SK-N-MC (cell line): ENCODE measurements around the gene RTN1.

Experiments
- DNase-seq: peaks from one replicate; pipeline ENCODE4 v3.0.0-alpha.2; 2011; ENCODE audit warnings: low read depth, low spot score
- H3K27ac ChIP-seq: fragments of 200-600 bp; sonication (generic); 2 replicates; pipeline ENCODE4 v1.5.1; 2016; ENCODE audit warnings: mixed run types
- H3K36me3 ChIP-seq: fragments of 200-600 bp; sonication (generic); 2 replicates; pipeline ENCODE4 v1.6.1; 2017; ENCODE audit warnings: antibody characterized with exemption, low read length, mixed read lengths; ENCODE audit not compliant: insufficient read depth
- H3K4me3 ChIP-seq: fragments of 200-600 bp; sonication (generic); 2 replicates; pipeline ENCODE4 v1.5.1; 2016
- H3K9ac ChIP-seq: fragments of 200-600 bp; sonication (generic); 2 replicates; pipeline ENCODE4 v1.8.0; 2017; ENCODE audit warnings: mixed run types, mixed read lengths; ENCODE audit not compliant: insufficient read length
- H3K9me3 ChIP-seq: fragments of 200-600 bp; sonication (generic); 2 replicates; pipeline ENCODE4 v1.6.1; 2017; ENCODE audit warnings: low read depth, mild to moderate bottlenecking, antibody characterized with exemption, low read length, moderate library complexity, mixed read lengths
- EZH2 ChIP-seq: fragments of 200-600 bp; sonication (generic); IDR thresholded peaks from one replicate; pipeline ENCODE4 v1.6.1; 2017; ENCODE audit warnings: antibody characterized with exemption
- FOXP2 ChIP-seq: optimal IDR thresholded peaks from 2 replicates; pipeline ENCODE3; 2011; ENCODE audit warnings: mild to moderate bottlenecking, moderate library complexity; ENCODE audit not compliant: insufficient read depth; ENCODE audit errors: extremely low read length, control extremely low read depth
- POLR2AphosphoS5 ChIP-seq: IDR thresholded peaks from 2 replicates; pipeline ENCODE4 v1.6.1; 2012; ENCODE audit warnings: mild to moderate bottlenecking, low read depth, low read length, borderline replicate concordance

The RTN1 gene

DNA sequence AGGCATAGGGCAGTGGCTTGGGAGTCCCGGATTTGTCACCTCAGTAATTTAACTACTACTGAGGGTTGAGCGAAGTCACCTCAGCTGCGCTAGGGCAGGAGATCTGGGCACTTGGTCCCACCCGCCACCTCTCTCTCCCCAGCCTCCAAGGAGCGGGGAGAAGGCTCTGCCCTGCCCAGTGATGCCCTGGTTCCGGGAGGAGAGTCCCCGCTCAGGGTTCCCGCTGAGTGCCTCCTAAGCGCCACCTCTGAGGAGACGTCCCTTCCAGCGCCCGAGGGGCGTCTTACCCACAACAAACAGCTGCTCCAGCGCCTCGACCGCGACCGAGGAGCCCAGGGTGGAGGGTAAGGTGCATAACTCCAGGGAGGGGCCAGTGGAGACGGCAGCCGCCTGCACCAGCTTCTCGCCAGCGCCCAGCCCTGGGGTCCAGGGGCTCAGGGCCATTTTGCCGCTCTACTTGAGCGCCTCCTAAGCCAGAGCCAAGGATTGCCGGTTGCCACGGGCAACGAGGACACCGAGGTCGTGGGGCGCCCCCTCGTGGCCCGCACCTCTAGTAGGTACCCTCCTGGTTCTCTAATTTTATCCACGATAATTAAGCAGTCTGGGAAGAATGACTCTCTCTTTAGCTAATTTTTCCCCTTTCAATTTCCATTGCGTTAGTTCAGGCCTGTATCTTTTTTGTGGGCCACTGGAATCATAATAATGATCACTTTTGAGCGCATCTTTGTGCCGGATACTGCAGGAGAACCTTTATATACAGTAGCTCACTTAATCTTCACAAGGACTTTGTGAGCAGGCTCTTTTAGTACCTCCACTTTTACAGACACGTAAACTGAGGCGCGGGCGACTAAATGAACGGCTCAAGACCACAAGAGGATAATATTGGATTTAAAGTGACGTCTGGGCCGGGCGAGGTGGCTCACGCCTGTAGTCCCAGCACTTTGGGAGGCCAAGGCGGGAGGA is 294.0 kb downstream of the RTN1 start, which contains the start of gene CCDC175:
Gene CCDC175 (minus strand): TSS at position 481 of the 963 bp plus-strand sequence. CDS start 37 bp downstream, at position 444.
- TF ChIP-seq POLR2AphosphoS5 = no peak
- TF ChIP-seq EZH2 = no peak
- no peak for TF ChIP-seq FOXP2
- Histone ChIP-seq H3K36me3 (no peaks in the 10 kb centered on the region), H3K9me3 (no peaks in the 10 kb centered on the region), H3K9ac (no peak within 1 kb of the TSS), H3K4me3 (no peak within 1 kb of the TSS), H3K27ac (no peak within 1 kb of the TSS)
- no peak for DNase-seq

DNA sequence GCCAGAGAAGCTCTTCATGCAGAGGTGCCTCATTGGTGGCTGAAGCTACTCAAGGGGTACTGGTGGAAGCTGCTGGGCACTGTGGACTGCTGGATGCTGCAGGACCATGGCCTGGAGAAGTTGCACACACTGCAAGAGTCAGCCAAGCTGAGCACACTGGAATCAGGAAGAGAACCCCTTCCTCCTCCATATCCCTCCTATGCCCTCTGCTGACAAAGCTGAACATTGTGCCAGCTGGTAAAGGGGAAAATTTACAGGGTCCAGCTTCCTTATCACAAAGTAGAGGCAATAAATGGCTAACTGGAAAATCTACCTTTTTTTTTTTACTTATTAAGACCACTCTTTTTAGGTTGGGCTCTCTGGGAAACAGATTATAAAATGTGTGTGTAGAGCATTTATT is 300.5 kb downstream of the RTN1 start:
- TF ChIP-seq FOXP2 = no peak
- no peak for TF ChIP-seq POLR2AphosphoS5
- TF ChIP-seq EZH2 = no peak
- H3K4me3 ChIP-seq = no peak overlapping the region
- H3K9ac ChIP-seq = no peak overlapping the region
- H3K9me3 ChIP-seq = no peaks in the 10 kb centered on the region
- no peaks in the 10 kb centered on the region for H3K36me3 ChIP-seq
- DNase-seq = no peak
- H3K27ac ChIP-seq = no peak overlapping the region

DNA sequence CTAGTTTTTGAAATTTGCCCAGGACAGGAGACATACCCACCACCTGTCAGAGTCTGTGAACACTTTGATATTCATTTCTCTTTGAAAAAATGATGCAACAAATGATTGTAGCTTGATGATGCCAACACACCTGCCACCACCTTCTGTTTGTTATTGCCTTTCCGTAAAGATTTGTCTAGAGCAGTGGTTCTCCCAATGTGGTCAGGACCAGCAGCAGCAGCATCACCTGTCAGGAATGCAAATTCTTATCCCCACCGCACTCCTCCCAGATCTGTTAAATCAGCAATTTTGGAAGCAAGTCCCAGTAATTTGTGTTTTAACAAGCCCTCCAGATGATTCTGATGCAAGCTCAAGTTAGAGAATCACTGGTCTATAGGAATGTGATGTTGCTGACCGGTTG is 303.9 kb downstream of the RTN1 start:
- Histone ChIP-seq H3K9ac (no peak overlapping the region), H3K36me3 (no peaks in the 10 kb centered on the region), H3K27ac (no peak overlapping the region), H3K4me3 (no peak overlapping the region), H3K9me3 (no peaks in the 10 kb centered on the region)
- TF ChIP-seq EZH2 (no peak), FOXP2 (no peak), POLR2AphosphoS5 (no peak)
- no peak for DNase-seq

DNA sequence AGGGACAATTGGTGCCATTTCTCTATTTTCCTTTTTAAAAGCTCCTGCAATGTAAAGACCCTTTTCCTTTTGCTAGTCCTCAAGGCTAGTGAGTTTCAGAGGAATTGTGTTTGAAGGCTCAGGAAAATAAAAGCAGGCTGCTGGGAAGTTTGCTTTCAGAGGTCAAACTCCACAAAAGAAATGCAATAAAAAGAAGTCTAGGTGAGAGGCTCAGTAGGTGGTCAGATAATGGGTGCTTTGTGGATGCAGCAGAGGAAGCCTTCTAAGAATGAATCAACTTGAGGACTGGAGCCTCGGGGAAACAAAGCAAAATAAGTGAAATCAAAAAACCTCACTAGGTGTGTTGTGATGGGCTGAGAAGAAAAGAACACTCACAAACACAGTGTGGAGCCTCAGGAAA is 304.3 kb downstream of the RTN1 start:
- TF ChIP-seq POLR2AphosphoS5 = no peak
- TF ChIP-seq FOXP2 = no peak
- no peak for TF ChIP-seq EZH2
- Histone ChIP-seq H3K9me3 (no peaks in the 10 kb centered on the region), H3K27ac (no peak overlapping the region), H3K36me3 (no peaks in the 10 kb centered on the region), H3K4me3 (no peak overlapping the region), H3K9ac (no peak overlapping the region)
- no peak for DNase-seq

DNA sequence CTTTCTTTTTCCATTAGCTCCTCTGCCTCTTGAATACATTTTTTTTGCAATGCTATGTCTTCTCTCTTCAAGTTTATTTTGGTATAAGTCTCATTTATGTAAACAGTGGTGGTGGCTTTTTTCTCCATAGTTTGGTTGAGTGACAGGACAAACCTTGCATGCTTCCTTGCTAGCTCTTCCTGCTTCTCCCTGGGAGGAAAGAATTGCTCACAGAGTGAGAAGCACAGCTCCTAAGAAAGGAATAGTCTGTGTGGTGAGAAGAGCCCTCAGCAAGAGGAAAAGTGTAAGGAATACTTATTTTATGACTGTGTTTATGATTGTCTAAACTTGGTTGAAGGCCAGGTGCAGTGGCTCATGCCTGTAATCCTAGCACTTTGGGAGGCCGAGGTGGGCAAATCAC is 305.5 kb downstream of the RTN1 start:
- Histone ChIP-seq H3K4me3 (no peak overlapping the region), H3K36me3 (no peaks in the 10 kb centered on the region), H3K27ac (no peak overlapping the region), H3K9me3 (no peaks in the 10 kb centered on the region), H3K9ac (no peak overlapping the region)
- DNase-seq = no peak
- TF ChIP-seq EZH2 (no peak), POLR2AphosphoS5 (no peak), FOXP2 (no peak)

DNA sequence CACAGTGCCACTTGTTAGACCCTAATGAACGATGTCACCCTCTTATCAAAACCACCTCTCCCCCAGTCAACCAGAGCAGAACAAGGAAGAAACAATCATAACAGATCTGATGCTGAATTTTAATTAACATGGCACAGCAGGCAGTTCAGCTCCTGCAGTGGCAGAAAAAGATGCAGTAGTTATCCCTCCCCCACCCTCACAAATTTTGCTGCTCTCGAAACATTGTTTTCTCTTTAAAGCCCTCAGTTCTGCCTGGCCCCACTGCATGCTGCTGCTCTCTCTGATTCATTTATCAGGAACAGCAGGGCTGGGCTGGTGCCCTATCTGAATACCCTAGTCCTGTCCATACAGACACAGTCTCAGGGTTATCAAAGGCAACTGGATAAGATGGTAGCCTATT is 306.2 kb downstream of the RTN1 start:
- peak overlapping the region; percentile 14; the same call in 1 of the 2 replicates for H3K4me3 ChIP-seq
- no peaks in the 10 kb centered on the region for H3K9me3 ChIP-seq
- H3K27ac ChIP-seq = no peak overlapping the region
- H3K9ac ChIP-seq = no peak overlapping the region
- TF ChIP-seq POLR2AphosphoS5 (no peak), FOXP2 (peak; percentile 49), EZH2 (no peak)
- no peaks in the 10 kb centered on the region for H3K36me3 ChIP-seq
- no peak for DNase-seq

DNA sequence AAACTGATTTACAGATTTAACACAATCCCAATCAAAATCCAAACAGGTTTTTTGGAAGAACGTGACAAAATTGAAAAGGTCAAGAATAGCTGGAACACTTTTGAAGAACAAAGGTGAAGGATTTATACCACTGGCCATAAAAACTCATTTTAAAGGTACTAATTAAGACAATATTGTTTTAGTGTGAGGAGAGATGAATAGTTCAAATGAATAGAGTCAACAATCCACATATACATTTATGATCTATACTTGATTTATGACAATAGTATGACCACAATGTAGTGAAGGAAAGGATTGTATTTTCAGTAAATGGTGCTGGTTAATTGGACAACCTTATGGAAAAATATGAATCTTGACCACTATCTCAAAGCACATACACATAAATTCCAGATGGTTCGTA is 323.3 kb downstream of the RTN1 start:
- H3K9me3 ChIP-seq = no peaks in the 10 kb centered on the region
- no peak overlapping the region for H3K9ac ChIP-seq

More for the DNA sequence above, 323.3 kb downstream of the RTN1 start:
- Histone ChIP-seq H3K36me3 (no peaks in the 10 kb centered on the region), H3K4me3 (no peak overlapping the region), H3K27ac (no peak overlapping the region)
- TF ChIP-seq FOXP2 = no peak
- no peak for TF ChIP-seq POLR2AphosphoS5
- TF ChIP-seq EZH2 = no peak
- DNase-seq = no peak
